ENCODE data around the gene SLC38A11. TPM values are rescaled to one million over a fixed set of nuclear protein-coding genes. Genes with fewer than 3 reads are reported as not detected.

Gene SLC38A11
- total and polyA plus RNA-seq, 2 of the 13 experiments (the other 11 are each of a cell fraction or from before 2014, with no cell fraction given): 14.0 to 14.3 TPM

DNA sequence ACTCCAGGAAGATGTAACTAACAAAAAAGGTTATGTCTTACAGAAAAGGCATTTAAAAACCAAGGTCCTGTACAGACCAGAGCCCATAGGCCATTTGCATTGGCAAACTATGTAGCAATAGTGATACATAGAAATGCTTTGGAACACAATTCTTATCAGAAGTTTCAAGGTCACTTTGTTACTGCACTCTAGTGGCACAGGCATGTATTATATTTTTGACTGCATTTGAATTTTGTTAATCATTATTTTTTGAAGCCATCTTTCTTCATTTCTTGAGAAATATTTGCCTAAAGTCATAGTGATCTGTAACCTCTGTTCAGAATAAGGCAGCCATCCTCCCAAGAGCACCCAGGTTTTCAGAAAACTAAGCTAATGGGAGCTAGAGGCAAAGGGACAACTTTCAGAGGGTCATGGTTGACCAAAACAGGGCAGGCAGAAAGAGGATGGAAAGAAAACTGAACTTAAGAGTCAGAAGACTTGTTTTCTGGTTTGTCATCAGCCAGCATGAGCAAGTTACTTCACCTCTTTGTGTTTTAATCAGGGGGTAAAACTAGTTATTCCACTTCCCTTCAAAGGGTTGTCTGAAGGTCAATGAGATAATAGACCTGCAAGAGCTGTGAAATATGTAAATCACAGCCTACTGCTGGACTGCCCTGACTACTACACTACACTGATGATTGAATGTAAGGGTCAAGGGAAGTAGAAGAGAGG, 41.5 kb downstream of the SLC38A11 start (continued):
- TF ChIP-seq, protein P1, sequence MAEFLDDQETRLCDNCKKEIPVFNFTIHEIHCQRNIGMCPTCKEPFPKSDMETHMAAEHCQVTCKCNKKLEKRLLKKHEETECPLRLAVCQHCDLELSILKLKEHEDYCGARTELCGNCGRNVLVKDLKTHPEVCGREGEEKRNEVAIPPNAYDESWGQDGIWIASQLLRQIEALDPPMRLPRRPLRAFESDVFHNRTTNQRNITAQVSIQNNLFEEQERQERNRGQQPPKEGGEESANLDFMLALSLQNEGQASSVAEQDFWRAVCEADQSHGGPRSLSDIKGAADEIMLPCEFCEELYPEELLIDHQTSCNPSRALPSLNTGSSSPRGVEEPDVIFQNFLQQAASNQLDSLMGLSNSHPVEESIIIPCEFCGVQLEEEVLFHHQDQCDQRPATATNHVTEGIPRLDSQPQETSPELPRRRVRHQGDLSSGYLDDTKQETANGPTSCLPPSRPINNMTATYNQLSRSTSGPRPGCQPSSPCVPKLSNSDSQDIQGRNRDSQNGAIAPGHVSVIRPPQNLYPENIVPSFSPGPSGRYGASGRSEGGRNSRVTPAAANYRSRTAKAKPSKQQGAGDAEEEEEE (CRISPR knock-in tag; IDR thresholded peaks at IDR 0.05; ENCODE audit: borderline replicate concordance): no peak
- TF ChIP-seq ZNF567 (CRISPR knock-in tag; IDR thresholded peaks at IDR 0.05; ENCODE audit: borderline replicate concordance): no peak
- TF ChIP-seq RCOR2 (CRISPR knock-in tag; IDR thresholded peaks at IDR 0.05): peak; percentile 38; the same call in 1 of the 2 replicates
- TF ChIP-seq, protein P2, sequence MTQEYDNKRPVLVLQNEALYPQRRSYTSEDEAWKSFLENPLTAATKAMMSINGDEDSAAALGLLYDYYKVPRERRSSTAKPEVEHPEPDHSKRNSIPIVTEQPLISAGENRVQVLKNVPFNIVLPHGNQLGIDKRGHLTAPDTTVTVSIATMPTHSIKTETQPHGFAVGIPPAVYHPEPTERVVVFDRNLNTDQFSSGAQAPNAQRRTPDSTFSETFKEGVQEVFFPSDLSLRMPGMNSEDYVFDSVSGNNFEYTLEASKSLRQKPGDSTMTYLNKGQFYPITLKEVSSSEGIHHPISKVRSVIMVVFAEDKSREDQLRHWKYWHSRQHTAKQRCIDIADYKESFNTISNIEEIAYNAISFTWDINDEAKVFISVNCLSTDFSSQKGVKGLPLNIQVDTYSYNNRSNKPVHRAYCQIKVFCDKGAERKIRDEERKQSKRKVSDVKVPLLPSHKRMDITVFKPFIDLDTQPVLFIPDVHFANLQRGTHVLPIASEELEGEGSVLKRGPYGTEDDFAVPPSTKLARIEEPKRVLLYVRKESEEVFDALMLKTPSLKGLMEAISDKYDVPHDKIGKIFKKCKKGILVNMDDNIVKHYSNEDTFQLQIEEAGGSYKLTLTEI (CRISPR knock-in tag; conservative IDR thresholded peaks at IDR 0.05): no peak
- TF ChIP-seq ATF1 (CRISPR knock-in tag; IDR thresholded peaks at IDR 0.05): no peak
- peak; percentile 69; the same call in 1 of the 2 replicates for TF ChIP-seq ZFP1 (CRISPR knock-in tag; IDR thresholded peaks at IDR 0.05)
- TF ChIP-seq ZSCAN25 (CRISPR knock-in tag; IDR thresholded peaks at IDR 0.05): no peak
- no peak for TF ChIP-seq RBM22 (optimal IDR thresholded peaks at IDR 0.05; ENCODE audit: low read length)
- TF ChIP-seq ESRRA (CRISPR knock-in tag; IDR thresholded peaks at IDR 0.05; ENCODE audit: low read depth): no peak
- TF ChIP-seq SP2 (CRISPR knock-in tag; IDR thresholded peaks at IDR 0.05): no peak
- no peak for TF ChIP-seq TMF1 (CRISPR knock-in tag; IDR thresholded peaks at IDR 0.05; ENCODE audit: low read depth)
- TF ChIP-seq SRSF1 (optimal IDR thresholded peaks at IDR 0.05; ENCODE audit: low read depth, low read length): no peak
- TF ChIP-seq, protein P3, sequence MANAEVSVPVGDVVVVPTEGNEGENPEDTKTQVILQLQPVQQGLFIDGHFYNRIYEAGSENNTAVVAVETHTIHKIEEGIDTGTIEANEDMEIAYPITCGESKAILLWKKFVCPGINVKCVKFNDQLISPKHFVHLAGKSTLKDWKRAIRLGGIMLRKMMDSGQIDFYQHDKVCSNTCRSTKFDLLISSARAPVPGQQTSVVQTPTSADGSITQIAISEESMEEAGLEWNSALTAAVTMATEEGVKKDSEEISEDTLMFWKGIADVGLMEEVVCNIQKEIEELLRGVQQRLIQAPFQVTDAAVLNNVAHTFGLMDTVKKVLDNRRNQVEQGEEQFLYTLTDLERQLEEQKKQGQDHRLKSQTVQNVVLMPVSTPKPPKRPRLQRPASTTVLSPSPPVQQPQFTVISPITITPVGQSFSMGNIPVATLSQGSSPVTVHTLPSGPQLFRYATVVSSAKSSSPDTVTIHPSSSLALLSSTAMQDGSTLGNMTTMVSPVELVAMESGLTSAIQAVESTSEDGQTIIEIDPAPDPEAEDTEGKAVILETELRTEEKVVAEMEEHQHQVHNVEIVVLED (CRISPR knock-in tag; IDR thresholded peaks at IDR 0.05; ENCODE audit: borderline replicate concordance): no peak
- no peak for TF ChIP-seq NBN (conservative IDR thresholded peaks at IDR 0.05)
- TF ChIP-seq TSC22D2 (CRISPR knock-in tag; IDR thresholded peaks at IDR 0.05; ENCODE audit: borderline replicate concordance): no peak
- peak; percentile 52; the same call in 1 of the 2 replicates for TF ChIP-seq THAP11 (CRISPR knock-in tag; IDR thresholded peaks at IDR 0.05)
- no peak for TF ChIP-seq KMT2B (CRISPR knock-in tag; IDR thresholded peaks at IDR 0.05)
- TF ChIP-seq, protein P4, sequence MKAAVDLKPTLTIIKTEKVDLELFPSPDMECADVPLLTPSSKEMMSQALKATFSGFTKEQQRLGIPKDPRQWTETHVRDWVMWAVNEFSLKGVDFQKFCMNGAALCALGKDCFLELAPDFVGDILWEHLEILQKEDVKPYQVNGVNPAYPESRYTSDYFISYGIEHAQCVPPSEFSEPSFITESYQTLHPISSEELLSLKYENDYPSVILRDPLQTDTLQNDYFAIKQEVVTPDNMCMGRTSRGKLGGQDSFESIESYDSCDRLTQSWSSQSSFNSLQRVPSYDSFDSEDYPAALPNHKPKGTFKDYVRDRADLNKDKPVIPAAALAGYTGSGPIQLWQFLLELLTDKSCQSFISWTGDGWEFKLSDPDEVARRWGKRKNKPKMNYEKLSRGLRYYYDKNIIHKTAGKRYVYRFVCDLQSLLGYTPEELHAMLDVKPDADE (CRISPR knock-in tag; IDR thresholded peaks at IDR 0.05): no peak
- no peak for TF ChIP-seq PRPF4 (IDR thresholded peaks at IDR 0.05; ENCODE audit: low read depth, low read length, poor library complexity, severe bottlenecking)
- no peak for TF ChIP-seq HNRNPL (IDR thresholded peaks at IDR 0.05; ENCODE audit: low read depth, low read length)
- TF ChIP-seq RXRB (CRISPR knock-in tag; IDR thresholded peaks at IDR 0.05; ENCODE audit: borderline replicate concordance): peak; percentile 59; the same call in 1 of the 2 replicates
- TF ChIP-seq SIN3A (IDR thresholded peaks at IDR 0.05; ENCODE audit: borderline replicate concordance, low read depth, low read length): no peak
- TF ChIP-seq KAT8 (CRISPR knock-in tag; IDR thresholded peaks at IDR 0.05): peak; percentile 57; the same call in 1 of the 2 replicates
- TF ChIP-seq ISX (CRISPR knock-in tag; conservative IDR thresholded peaks at IDR 0.05): no peak
- no peak for TF ChIP-seq ZNF326 (CRISPR knock-in tag; IDR thresholded peaks at IDR 0.05; ENCODE audit: borderline replicate concordance)

Data from HepG2 (cell line).